Dermis blood vessel endothelial cell (primary cell): Measurements from ENCODE around the gene TSPAN15. TPM values are rescaled to one million over a fixed set of nuclear protein-coding genes. Genes with fewer than 3 reads are reported as not detected.
A peak's percentile ranks its signal among the peaks of the same experiment; 100 is the strongest.
"Not testable (repeated sequence)": the region's sequence is repeated elsewhere in the genome, so short reads cannot be mapped to it uniquely, and the experiment has no call there.

Experiments used
- DNase-seq: peaks from one replicate; pipeline ENCODE4 v3.0.0; 2010
- total RNA-seq: library from RNA; depleted of rRNA; stranded (reverse); fragments of >200 nt; gene quantifications from 2 replicates; pipeline ENCODE4 v1.2.3, GENCODE V29; 2014

TSPAN15 gene
- total RNA-seq, 1 donor from 2014 or later = 108 TPM

- DNase-seq = peak; percentile 92
These were observed 1.4 kb upstream of the TSPAN15 start for GRCh38 chr10:69449841-69450240.

- DNase-seq = not testable (repeated sequence)
These were observed 870 bp upstream of the TSPAN15 start for GRCh38 chr10:69450395-69450794.

GRCh38 chr10:69451784-69452251 lies 553 bp downstream of the TSPAN15 start:
- peak; percentile 43 for DNase-seq

GRCh38 chr10:69452676-69453415 lies 1.6 kb downstream of the TSPAN15 start:
- DNase-seq = no peak

GRCh38 chr10:69453795-69454194 lies 2.5 kb downstream of the TSPAN15 start:
- DNase-seq = no peak

- DNase-seq = peak; percentile 37
These were observed 3.9 kb downstream of the TSPAN15 start for GRCh38 chr10:69455006-69455763.

- no peak for DNase-seq
These were observed 5.8 kb downstream of the TSPAN15 start for GRCh38 chr10:69456880-69457693.

- DNase-seq = no peak
These were observed 6.5 kb downstream of the TSPAN15 start for GRCh38 chr10:69457771-69458237.

- no peak for DNase-seq
These were observed 7.3 kb downstream of the TSPAN15 start for GRCh38 chr10:69458430-69459100.

GRCh38 chr10:69459101-69459790 lies 8.0 kb downstream of the TSPAN15 start:
- DNase-seq = no peak

- DNase-seq = no peak
These were observed 8.8 kb downstream of the TSPAN15 start for GRCh38 chr10:69459893-69460575.

- DNase-seq = no peak
These were observed 9.4 kb downstream of the TSPAN15 start for GRCh38 chr10:69460576-69461242.

GRCh38 chr10:69461243-69462025 lies 10.2 kb downstream of the TSPAN15 start:
- peak; percentile 56 for DNase-seq

- no peak for DNase-seq
These were observed 12.6 kb downstream of the TSPAN15 start for GRCh38 chr10:69463886-69464285.

GRCh38 chr10:69464401-69464800 lies 13.1 kb downstream of the TSPAN15 start:
- peak; percentile 90 for DNase-seq

- DNase-seq = no peak
These were observed 13.6 kb downstream of the TSPAN15 start for GRCh38 chr10:69464801-69465401.

GRCh38 chr10:69465457-69466157 lies 14.3 kb downstream of the TSPAN15 start:
- no peak for DNase-seq

GRCh38 chr10:69466158-69466490 lies 14.9 kb downstream of the TSPAN15 start:
- no peak for DNase-seq

GRCh38 chr10:69466689-69467088 lies 15.4 kb downstream of the TSPAN15 start:
- DNase-seq = no peak
